GM23338 (cell line): ENCODE data around the gene MAST4.

Source experiments
- CREB1 ChIP-seq: fragments of 250-450 bp; sonication (Bioruptor Pico); IDR thresholded peaks from 2 replicates; pipeline ENCODE4 v1.5.0; 2020; ENCODE audit warnings: low read depth, mild to moderate bottlenecking, moderate library complexity
- EZH2 ChIP-seq: fragments of 200-600 bp; sonication (generic); IDR thresholded peaks from one replicate; pipeline ENCODE4 v1.8.0; 2017; ENCODE audit warnings: antibody characterized with exemption, mild to moderate bottlenecking, low read depth; ENCODE audit not compliant: unreplicated experiment
- EZH2phosphoT487 ChIP-seq: fragments of 200-600 bp; sonication (generic); IDR thresholded peaks from one replicate; pipeline ENCODE4 v1.8.1; 2018; ENCODE audit warnings: antibody characterized with exemption; ENCODE audit not compliant: unreplicated experiment
- JUNB ChIP-seq: IDR thresholded peaks from one replicate; pipeline ENCODE4 v1.6.1; 2016; ENCODE audit warnings: antibody characterized with exemption; ENCODE audit not compliant: unreplicated experiment
- POLR2AphosphoS5 ChIP-seq: IDR thresholded peaks from 2 replicates; pipeline ENCODE4 v1.6.1; 2016; ENCODE audit warnings: antibody characterized with exemption, low read depth
- TF ChIP-seq, protein P1 (sequence below), 2 experiments: fragments of 200-600 bp in 1 of 2; sonication (generic) in 1 of 2; conservative IDR thresholded peaks; 2 replicates each; pipeline versions ENCODE4 v1.5.1 to v1.6.1; 2016 to 2017; ENCODE audit warnings: antibody characterized with exemption in 2 of 2, low read depth in 2 of 2, mild to moderate bottlenecking in 2 of 2, moderate library complexity in 1 of 2
- TF ChIP-seq, protein P2 (sequence below): IDR thresholded peaks from 2 replicates; pipeline ENCODE4 v1.6.1; 2016; ENCODE audit warnings: antibody characterized with exemption

DNA sequence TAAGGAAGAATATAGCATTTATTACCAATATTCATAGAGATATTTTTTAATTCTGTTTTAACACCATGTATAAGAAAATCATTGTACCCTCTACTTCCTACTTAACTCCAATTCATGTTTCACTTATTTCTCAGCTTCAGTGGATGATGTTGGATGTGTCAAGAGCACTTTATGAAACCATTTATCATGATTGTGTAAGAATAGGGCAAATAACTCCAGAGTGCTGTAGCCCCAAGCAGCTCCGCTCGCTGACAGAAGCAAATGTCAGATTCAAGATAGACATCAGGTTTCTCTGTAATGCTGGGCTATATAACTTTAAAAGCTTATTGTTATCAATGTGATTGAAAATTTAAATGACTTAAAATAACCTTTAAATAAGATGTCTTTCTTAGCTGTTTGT lies 50.4 kb downstream of the MAST4 start:
- TF ChIP-seq, protein P1, sequence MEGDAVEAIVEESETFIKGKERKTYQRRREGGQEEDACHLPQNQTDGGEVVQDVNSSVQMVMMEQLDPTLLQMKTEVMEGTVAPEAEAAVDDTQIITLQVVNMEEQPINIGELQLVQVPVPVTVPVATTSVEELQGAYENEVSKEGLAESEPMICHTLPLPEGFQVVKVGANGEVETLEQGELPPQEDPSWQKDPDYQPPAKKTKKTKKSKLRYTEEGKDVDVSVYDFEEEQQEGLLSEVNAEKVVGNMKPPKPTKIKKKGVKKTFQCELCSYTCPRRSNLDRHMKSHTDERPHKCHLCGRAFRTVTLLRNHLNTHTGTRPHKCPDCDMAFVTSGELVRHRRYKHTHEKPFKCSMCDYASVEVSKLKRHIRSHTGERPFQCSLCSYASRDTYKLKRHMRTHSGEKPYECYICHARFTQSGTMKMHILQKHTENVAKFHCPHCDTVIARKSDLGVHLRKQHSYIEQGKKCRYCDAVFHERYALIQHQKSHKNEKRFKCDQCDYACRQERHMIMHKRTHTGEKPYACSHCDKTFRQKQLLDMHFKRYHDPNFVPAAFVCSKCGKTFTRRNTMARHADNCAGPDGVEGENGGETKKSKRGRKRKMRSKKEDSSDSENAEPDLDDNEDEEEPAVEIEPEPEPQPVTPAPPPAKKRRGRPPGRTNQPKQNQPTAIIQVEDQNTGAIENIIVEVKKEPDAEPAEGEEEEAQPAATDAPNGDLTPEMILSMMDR (conservative IDR thresholded peaks at IDR 0.05; ENCODE audit: low read depth in 2 of 2): no peak
- TF ChIP-seq EZH2 (no peak), JUNB (no peak), POLR2AphosphoS5 (no peak), EZH2phosphoT487 (no peak), CREB1 (no peak)
- TF ChIP-seq, protein P2, sequence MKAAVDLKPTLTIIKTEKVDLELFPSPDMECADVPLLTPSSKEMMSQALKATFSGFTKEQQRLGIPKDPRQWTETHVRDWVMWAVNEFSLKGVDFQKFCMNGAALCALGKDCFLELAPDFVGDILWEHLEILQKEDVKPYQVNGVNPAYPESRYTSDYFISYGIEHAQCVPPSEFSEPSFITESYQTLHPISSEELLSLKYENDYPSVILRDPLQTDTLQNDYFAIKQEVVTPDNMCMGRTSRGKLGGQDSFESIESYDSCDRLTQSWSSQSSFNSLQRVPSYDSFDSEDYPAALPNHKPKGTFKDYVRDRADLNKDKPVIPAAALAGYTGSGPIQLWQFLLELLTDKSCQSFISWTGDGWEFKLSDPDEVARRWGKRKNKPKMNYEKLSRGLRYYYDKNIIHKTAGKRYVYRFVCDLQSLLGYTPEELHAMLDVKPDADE: no peak
